Adipose tissue (tissue), 3 donors: ENCODE results near the gene LY6G6F. TPM values are rescaled to one million over a fixed set of nuclear protein-coding genes. Genes with fewer than 3 reads are reported as not detected.

Source experiments
- H3K27ac ChIP-seq: one replicate; pipeline ENCODE4 v1.5.1; 2013; ENCODE audit warnings: low read depth, low read length
- WGBS, 3 donors: extraction: QIAGEN DNeasy Blood & Tissue Kit; methylation state at CpG; one replicate each; pipeline ENCODE4 v1.1.7; 2013; 5-methylcytosine and 5-hydroxymethylcytosine counted together
- polyA plus RNA-seq, 3 donors: library from polyadenylated mRNA; stranded (reverse); fragments of 200-250 nt; gene quantifications; one replicate each; pipeline ENCODE4 v1.2.3, GENCODE V29; 2013
- donor health status: healthy with polysubstance abuse.
- donor health status: Bipolar disorder and iron deficiency.
- donor health status: healthy.

Gene LY6G6F
- polyA plus RNA-seq, 3 donors = 0.45 TPM; not detected in 2

DNA sequence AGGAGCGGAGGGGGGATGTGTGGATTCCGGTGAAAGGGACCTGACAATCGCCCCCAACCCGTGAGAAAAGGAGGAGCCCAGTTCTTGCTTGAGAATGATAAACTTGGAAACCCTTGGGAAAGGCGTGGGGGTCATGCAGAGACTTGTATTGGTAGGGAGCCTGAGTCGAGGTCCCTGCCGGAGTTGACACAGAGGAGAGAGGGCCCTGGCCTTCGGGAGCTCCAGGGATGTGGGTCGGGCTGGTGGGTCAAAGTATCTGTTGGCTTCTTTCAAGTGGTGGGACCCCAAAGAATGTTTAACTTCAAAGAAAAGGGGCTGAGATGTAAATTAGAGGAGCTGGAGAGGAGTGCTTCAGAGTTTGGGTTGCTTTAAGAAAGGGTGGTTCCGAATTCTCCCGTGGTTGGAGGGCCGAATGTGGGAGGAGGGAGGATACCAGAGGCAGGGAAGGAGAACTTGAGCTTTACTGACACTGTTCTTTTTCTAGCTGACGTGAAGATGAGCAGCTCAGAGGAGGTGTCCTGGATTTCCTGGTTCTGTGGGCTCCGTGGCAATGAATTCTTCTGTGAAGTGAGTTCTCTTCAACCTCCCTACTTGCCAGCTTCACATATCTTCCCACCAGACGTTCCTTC is 40.2 kb upstream of the LY6G6F start:
- no peak overlapping the region for H3K27ac ChIP-seq
- 2 to 3% (median 2%) methylated on average over 15 of the region's 15 CpGs for WGBS, 3 donors

- WGBS, 3 donors = 83 to 88% (median 84%) methylated on average over 8 of the region's 8 CpGs
Observed at GRCh38 chr6:31669676-31670075, 37.0 kb upstream of the LY6G6F start, which contains the start of gene LY6G5B. Gene LY6G5B (plus strand): TSS chr6:31669976. CDS start chr6:31670951, 975 bp downstream.

GRCh38 chr6:31676322-31676903 is 30.3 kb upstream of the LY6G6F start:
- H3K27ac ChIP-seq = no peak overlapping the region
- WGBS, 3 donors = 78 to 89% (median 88%) methylated on average over 4 of the region's 4 CpGs

More at GRCh38 chr6:31669676-31670075, 37.0 kb upstream of the LY6G6F start, which contains the start of gene LY6G5B:
- no peak within 1 kb of the TSS for H3K27ac ChIP-seq

- no peak overlapping the region for H3K27ac ChIP-seq
- WGBS, 3 donors = 72 to 76% (median 73%) methylated on average over 6 of the region's 6 CpGs
Observed at GRCh38 chr6:31676904-31677303, 29.8 kb upstream of the LY6G6F start.

GRCh38 chr6:31677955-31678354 is 28.7 kb upstream of the LY6G6F start:
- no peak overlapping the region for H3K27ac ChIP-seq
- WGBS, 3 donors = 73 to 75% (median 74%) methylated on average over 8 of the region's 8 CpGs

DNA sequence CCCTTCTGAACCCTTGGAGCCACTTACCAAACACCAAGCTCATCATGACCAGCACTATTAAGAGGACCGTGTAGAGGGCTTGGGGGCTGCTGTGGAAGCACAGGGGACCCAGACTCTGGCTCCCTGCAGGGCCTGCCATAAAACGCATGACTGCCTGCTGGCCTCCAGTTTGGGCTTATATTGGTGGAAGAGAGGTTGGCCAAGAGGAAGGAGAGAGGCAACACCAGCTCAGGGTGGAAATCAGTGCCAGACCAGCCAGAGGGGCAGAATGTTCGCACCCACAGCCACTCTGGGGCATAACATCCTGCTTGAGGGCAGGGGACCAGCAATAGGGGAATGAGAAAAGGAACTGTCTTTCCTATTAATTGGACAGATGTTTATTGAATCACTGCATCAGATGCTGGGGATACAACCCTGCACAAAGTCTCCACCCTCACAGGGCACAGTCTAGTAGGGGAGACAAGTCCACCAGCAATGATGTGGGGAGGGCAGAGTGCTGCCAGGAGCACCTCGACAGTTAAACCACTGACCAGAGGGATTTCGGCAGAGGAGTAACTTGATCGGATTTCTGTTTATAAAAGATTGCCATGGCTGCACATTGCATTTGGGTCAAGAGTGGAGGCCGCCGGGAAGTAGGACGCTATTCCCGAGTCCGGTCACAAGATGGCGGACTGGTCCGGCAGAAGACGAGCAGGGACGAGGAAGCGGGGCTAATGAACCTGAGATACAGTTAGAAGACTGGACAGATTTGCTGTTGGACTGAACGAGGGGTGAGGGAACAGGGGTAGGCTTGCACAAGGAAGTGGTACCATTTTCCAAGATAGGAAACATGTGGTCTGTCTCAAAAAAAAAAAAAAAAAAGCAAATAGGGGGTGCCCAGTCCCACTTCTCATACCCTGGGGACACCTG is 26.2 kb upstream of the LY6G6F start, which contains the start of gene LY6G5C:
Gene LY6G5C, minus strand, starts transcription at position 842 of the 909 bp plus-strand sequence. Its CDS starts 694 bp downstream, at position 148.
- WGBS, 3 donors = 12 to 14% (median 13%) methylated on average over 17 of the region's 17 CpGs
- no peak within 1 kb of the TSS for H3K27ac ChIP-seq

DNA sequence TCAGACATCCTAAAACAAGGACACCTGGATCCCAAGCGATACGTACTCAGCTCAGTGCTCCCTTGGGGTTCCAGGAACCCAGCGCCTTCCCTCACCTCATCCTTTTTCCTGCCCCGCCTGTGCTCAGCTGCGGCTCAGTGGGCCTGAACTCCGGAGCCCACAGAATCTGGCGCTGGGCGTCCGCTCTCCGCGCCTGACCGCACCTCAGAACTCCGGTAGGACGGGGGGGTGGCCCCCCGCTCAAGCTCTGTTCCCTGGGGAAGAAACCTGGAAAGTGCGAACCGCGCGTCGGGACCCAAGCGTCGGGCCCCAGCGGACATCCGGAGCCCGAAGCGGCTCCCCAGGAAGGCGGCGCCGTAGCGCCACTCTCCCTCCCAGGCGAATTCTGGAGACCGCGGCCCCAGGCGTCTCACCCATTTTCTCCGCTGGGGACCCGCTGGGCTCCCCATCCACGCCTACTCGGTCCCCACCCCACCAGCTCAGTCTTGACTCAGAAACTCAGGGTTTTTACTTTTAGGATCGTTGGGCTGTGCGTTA is 25.5 kb upstream of the LY6G6F start:
- WGBS, 3 donors = 0 to 1% (median 1%) methylated on average over 36 to 40 of the region's 40 CpGs
- H3K27ac ChIP-seq = no peak overlapping the region

GRCh38 chr6:31683591-31683990 is 23.1 kb upstream of the LY6G6F start:
- WGBS, 3 donors = 50 to 76% (median 74%) methylated on average over 13 of the region's 13 CpGs
- H3K27ac ChIP-seq = no peak overlapping the region

DNA sequence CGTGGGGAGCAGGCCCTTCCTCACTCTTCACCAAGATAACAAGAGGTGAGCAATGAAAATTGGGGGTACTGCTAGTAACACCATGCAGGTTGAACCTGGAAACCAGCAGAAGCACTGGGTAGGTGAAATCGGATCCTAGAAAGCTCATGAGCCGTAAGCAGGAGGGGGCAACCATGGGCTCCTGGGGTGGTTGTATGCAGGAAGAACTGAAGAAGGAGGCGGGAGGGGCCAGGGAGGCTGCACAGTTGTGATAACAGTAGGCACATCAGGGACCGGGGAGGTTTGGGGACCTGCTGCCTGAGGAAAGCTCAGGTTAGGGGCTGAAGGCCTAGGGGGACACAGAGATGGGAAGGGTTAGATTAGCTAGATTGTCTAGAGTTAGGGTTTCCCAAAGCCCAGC is 20.2 kb upstream of the LY6G6F start:
- WGBS, 3 donors = 84 to 89% (median 87%) methylated on average over 5 of the region's 5 CpGs
- no peak overlapping the region for H3K27ac ChIP-seq

GRCh38 chr6:31687321-31687720 is 19.3 kb upstream of the LY6G6F start:
- no peak overlapping the region for H3K27ac ChIP-seq
- WGBS, 3 donors = 88 to 92% (median 92%) methylated on average over 8 of the region's 8 CpGs

DNA sequence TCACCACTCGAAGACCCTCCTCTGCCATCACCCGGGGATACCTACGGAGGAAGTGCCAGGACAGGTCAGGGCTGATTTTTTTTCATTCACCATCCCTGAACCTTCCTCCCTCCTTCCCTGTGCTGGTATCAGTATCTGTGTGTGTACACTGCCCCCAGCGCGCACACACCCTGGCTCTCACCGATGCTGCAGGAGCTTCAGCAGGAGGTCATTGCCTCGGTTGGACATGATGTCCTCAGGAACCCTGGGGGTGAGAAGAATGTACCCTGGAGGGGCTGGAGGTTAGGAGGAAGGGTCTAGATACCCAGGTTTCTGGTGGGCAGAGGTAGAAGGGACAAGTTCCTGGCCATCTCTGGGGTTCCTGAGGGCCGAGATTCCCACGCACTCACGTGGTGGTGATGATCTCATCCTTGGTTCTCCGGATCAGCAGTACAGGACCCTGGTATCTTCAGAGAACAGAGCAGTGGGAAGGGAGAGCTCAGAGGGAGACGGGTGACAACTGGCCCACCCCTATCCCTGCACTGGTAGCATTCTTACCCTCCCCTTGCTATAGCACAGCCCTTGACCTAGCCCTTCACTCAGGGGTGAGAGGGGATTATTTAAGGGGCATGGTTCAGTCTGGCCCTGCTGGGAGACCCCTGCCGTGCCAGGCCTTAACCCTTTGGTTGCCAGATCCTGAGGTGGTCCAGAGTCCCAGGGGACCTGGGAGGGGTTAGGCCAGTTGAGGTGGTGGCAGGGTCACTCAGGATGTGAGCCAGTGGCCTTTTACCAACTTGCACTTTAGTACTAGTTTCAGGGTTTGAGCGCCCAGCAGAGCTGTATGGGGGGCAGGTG is 18.6 kb upstream of the LY6G6F start:
- WGBS, 3 donors = 78 to 86% (median 79%) methylated on average over 14 of the region's 14 CpGs
- no peak overlapping the region for H3K27ac ChIP-seq

GRCh38 chr6:31689249-31690110 is 17.2 kb upstream of the LY6G6F start:
- WGBS, 3 donors = 76 to 84% (median 77%) methylated on average over 11 of the region's 11 CpGs
- H3K27ac ChIP-seq = no peak overlapping the region

DNA sequence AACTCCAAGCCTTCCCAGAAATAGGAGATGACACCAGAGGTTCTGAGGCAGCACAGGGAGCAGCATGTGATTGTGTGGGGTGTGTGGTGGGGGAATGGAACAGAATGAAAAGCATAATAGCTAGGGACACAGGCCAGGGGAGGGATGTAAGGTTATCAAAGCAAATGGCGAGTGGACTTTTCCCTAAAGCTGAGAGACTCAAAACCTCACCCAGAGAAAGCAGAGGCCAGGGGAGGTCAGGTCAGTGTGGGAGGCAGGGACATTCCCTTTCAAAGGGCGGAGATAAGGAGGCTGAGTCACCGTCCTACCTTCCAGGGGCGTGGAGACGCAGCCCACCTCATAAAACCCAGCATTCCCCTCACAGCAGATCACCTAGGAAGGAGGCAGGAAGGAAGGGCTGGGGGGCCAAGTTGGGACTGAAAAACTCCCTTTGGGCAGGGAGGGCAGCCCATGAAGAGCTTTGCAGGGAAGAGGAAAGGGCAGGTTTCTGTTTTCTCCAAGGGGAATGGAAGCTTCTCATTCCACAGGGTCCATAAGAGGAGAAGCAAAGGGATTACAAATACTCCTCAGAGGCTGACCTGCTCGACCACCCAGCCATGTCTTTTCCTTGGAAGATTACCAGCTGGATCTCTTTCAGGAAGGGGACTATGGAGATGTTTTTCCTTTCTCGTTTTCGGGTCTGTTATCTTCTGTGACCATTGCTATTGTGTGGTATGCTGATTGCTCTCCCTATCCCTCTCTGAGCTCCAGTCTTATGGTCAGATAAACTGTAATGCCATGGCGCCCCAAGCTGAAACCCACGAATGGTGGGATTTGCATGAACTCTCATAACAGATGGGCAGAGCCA is 16.2 kb upstream of the LY6G6F start:
- WGBS, 3 donors = 67 to 80% (median 72%) methylated on average over 10 of the region's 10 CpGs
- H3K27ac ChIP-seq = no peak overlapping the region

DNA sequence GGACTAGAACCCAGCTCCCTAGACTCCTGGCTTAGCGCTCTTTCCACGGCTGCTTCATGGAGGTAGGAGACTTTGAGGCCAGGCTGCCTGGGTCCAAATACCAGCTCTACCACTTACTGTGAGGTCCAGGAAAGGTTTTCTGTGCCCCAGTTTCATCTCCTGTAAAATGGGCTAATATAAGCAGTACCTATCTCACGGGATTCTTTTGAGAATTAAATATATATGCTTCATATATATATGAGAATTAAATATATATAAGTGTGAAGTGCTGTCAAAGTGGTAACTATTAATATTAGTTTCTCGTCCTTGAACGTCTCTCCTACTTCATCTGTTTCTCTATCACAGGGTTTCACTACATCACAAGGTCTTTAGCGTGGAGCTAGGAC is 15.6 kb upstream of the LY6G6F start:
- H3K27ac ChIP-seq = no peak overlapping the region
- WGBS, 3 donors = 92 to 94% (median 94%) methylated on average over 6 of the region's 6 CpGs

DNA sequence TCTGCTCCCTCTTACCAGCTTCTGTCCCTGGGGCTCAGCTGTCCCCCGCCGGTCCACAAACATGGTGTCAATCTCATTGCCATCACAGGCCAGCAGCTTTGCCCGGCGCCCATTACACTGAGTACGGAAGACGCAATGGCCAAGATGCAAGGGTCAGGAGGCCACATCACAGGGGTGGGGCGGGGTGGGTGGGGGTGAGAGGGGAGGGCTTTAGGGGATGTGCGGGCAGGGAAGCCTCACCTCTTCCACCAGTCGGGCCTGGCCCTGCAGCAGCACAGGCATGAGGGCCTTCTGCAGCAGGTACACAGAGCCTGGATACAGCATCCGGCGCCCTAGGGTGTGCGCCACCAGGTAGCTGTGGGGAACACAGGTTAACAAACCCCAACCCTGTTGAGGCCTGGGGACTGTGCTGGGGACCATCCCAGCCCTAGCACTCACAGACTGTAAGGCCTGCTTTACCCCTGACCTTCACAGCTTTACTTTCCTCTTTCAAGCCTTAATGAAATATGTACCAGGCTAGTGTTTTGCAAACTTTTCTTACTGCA is 15.0 kb upstream of the LY6G6F start:
- WGBS, 3 donors = 95 to 96% (median 96%) methylated on average over 11 to 12 of the region's 12 CpGs
- H3K27ac ChIP-seq = no peak overlapping the region

DNA sequence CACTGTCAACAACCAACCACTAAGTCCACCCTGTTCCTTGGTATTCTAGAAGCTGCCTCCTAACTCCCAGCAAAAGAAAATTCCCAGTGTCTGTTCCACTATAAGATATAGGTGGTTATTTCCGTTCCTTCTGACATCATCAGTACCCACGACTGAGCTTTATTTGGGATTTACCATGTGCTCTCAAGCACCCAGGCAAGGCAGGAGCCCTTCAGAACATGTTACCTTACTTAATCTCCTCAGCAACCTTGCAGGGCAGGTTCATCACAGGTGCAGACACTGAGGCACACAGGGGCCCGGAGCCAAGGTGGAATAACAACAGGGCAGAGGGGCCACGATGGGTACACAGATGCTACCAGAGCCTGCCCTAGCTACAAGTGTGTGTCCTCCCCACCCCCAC is 14.3 kb upstream of the LY6G6F start:
- H3K27ac ChIP-seq = no peak overlapping the region
- 83 to 91% (median 87%) methylated on average over 4 of the region's 4 CpGs for WGBS, 3 donors
